Measurements from ENCODE around the gene ADGRG4. TPM values are rescaled to one million over a fixed set of nuclear protein-coding genes. Genes with fewer than 3 reads are reported as not detected.
"Not testable (repeated sequence)": the region's sequence is repeated elsewhere in the genome, so short reads cannot be mapped to it uniquely, and the experiment has no call there.

ADGRG4 gene
- total RNA-seq, 2 donors from 2014 or later = not detected

DNA sequence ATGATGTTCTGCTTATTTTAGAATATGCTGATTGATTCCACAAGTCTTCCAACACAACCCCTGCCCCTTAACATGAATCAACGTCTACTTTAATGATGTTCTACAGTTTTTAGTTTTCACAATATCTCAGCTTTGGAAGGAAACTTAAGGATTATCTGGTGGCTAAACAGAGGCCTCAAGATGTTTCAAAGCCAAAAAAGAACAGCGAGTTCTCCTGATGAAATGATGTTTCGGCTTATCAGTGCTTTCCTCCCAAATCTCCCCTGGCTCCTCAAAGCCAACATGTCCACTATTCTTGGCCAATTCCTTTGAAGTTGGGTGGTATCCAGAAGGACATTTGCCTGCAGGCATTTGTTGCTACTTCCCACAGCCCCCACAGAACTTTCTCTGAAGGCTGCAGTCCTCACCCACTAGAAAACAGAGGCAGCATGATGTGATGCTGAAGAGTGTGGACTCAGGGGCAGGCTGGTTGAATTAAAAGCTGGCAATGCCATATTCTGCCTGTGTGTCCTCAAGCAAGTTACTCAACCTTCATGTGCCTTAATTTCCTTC, 87.3 kb downstream of the ADGRG4 start:
- no peaks in the 10 kb centered on the region for H3K9me3 Mint-ChIP-seq
- no peaks in the 10 kb centered on the region for H3K36me3 Mint-ChIP-seq (ENCODE audit: low read depth)
- no peaks in the 10 kb centered on the region for H3K4me1 Mint-ChIP-seq
- H3K4me3 Mint-ChIP-seq = no peak overlapping the region
- no peak overlapping the region for H3K27ac Mint-ChIP-seq
- H3K27me3 Mint-ChIP-seq = peaks cover 9% of the 10 kb centered on the region
- no peak for ATAC-seq (replicated peaks)

DNA sequence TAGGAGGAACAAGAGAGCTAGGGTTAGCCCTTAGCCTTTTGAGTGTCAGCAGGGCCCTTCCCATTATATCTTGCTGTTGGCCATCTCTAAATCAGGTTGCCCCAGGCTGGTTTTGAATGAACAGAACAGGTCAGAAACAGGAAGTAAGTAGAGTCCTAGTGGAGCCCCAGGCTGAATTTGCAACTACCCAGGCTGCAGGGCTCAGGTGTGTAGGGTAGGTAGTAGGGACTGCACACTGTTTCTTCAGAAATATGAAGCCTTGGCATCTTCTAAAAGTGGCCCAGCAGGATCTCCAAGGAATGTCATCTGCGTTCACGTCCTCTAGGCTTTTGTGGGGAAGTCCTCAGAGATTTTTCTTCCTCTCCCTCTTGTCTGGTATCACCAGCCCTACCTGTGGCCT, 90.2 kb downstream of the ADGRG4 start:
- H3K27ac Mint-ChIP-seq = no peak overlapping the region
- H3K27me3 Mint-ChIP-seq = peaks cover 4% of the 10 kb centered on the region
- no peaks in the 10 kb centered on the region for H3K4me1 Mint-ChIP-seq
- no peaks in the 10 kb centered on the region for H3K9me3 Mint-ChIP-seq
- H3K4me3 Mint-ChIP-seq = no peak overlapping the region
- no peak for ATAC-seq (replicated peaks)
- no peaks in the 10 kb centered on the region for H3K36me3 Mint-ChIP-seq (ENCODE audit: low read depth)

DNA sequence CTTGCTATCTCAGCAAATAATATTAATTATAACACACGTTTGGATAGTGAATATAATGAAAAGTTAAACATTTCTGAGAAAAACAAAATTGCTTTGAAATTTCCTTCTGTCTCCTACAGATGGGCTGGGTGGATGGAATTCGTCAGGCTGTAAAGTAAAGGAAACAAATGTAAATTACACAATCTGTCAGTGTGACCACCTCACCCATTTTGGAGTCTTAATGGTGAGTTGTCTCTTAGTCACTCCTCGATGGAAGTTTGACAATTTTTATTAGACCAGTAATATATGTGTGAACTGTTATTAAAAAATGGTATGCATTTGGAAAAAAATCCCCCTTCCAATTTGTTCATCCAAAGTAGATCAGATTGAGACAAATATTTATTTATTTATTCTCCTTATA, 94.5 kb downstream of the ADGRG4 start:
- no peak overlapping the region for H3K4me3 Mint-ChIP-seq
- no peaks in the 10 kb centered on the region for H3K4me1 Mint-ChIP-seq
- H3K27me3 Mint-ChIP-seq = no peaks in the 10 kb centered on the region
- no peak overlapping the region for H3K27ac Mint-ChIP-seq
- no peaks in the 10 kb centered on the region for H3K36me3 Mint-ChIP-seq (ENCODE audit: low read depth)
- ATAC-seq (replicated peaks) = no peak
- H3K9me3 Mint-ChIP-seq = no peaks in the 10 kb centered on the region

DNA sequence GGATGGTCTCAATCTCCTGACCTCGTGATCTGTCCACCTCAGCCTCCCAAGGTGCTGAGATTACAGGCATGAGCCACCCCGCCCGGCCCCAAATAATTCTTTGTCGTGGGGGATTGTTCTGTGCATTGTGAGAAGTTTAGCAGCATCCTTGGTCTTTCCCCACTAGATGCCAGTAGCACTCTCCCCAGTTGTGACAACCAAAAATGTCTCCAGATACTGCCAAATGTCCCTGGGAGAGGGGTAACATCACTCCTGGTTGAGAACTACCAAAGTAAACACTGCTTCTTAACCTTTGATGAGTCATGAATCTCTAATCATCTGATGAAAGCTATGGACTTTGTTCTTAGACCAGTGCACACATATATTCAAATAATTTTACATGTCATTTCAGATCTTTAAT, 96.2 kb downstream of the ADGRG4 start:
- H3K27me3 Mint-ChIP-seq = no peaks in the 10 kb centered on the region
- ATAC-seq (replicated peaks) = no peak
- H3K36me3 Mint-ChIP-seq (ENCODE audit: low read depth) = no peaks in the 10 kb centered on the region
- no peak overlapping the region for H3K27ac Mint-ChIP-seq
- H3K9me3 Mint-ChIP-seq = no peaks in the 10 kb centered on the region
- no peak overlapping the region for H3K4me3 Mint-ChIP-seq
- no peaks in the 10 kb centered on the region for H3K4me1 Mint-ChIP-seq

DNA sequence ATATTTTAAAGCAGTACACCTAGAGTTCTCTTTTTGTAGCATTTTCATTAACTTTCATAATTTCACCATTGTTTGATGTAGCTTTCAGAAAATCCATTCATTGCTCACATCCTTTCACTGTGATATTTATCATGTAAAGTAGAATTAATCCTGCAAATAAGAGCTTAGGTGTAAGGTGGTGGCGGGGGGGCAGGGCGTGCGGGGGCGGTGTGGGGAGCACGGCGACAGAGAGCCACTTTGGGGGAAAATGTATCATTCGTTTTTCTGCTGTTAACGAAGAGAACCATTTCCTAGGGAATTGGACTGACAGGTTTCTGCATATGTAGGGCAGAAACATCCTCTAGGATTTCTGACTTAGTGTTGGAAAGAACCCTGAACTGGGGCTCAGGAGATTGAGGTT, 104.4 kb downstream of the ADGRG4 start:
- no peak overlapping the region for H3K27ac Mint-ChIP-seq

DNA sequence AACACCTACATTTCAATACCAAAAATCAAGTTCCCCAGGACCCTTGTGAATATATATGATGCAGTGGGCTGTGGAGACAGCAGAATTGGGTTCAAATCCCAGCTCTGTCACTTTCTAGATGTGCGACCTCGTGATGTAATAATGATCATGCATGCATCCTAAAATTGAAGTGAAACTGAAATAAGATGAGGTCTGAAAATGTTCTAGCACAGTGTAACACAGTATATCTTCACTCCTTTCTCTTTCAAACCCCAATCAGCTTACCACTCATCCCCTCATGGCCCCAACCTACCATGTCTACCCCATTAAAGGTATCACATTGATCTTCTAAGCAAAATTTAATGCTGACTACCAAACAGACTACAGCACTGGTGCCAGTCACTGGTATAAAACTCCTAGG, 117.0 kb downstream of the ADGRG4 start:
- ATAC-seq (replicated peaks) = no peak
- no peaks in the 10 kb centered on the region for H3K27me3 Mint-ChIP-seq
- no peaks in the 10 kb centered on the region for H3K9me3 Mint-ChIP-seq
- no peak overlapping the region for H3K27ac Mint-ChIP-seq
- H3K4me1 Mint-ChIP-seq = no peaks in the 10 kb centered on the region
- no peak overlapping the region for H3K4me3 Mint-ChIP-seq
- no peaks in the 10 kb centered on the region for H3K36me3 Mint-ChIP-seq (ENCODE audit: low read depth)

More for the DNA sequence above, 104.4 kb downstream of the ADGRG4 start:
- no peaks in the 10 kb centered on the region for H3K27me3 Mint-ChIP-seq
- H3K4me1 Mint-ChIP-seq = no peaks in the 10 kb centered on the region
- ATAC-seq (replicated peaks) = no peak
- H3K36me3 Mint-ChIP-seq (ENCODE audit: low read depth) = no peaks in the 10 kb centered on the region
- H3K9me3 Mint-ChIP-seq = no peaks in the 10 kb centered on the region
- H3K4me3 Mint-ChIP-seq = no peak overlapping the region

DNA sequence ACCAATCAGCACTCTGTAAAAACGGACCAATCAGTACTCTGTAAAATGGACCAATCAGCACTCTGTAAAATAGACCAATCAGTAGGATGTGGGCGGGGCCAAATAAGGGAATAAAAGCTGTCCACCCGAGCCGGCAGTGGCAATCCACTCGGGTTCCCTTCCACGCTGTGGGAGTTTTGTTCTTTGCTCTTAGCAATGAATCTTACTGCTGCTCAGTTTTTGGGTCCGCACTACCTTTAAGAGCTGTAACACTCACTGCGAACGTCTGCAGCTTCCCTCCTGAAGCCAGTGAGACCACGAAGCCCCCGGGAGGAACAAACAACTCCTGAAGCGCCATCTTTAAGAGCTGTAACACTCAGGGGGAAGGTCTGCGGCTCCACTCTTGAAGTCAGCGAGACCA, 120.6 kb downstream of the ADGRG4 start:
- Mint-ChIP-seq H3K4me1 (no peaks in the 10 kb centered on the region), H3K27me3 (no peaks in the 10 kb centered on the region), H3K27ac (no peak overlapping the region), H3K36me3 (ENCODE audit: low read depth) (no peaks in the 10 kb centered on the region), H3K4me3 (no peak overlapping the region), H3K9me3 (no peaks in the 10 kb centered on the region)
- no peak for ATAC-seq (replicated peaks)

DNA sequence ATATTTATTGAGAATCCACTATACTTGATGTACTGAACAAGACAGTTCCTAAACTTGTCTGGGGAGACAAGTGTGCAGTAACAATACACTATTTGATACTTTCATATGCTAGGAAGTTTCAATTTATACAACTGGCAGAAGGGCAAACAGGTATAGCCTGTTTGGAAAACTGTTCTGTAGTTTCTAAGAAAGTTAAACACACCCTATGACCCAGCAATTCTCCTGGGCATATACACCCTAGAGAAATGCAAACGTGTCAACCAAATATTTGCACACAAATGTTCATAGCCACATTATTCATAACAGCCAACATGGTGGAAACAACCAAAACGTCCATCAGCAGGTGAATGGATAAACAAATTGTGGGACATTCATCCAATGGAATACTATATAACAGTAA, 123.0 kb downstream of the ADGRG4 start:
- ATAC-seq (replicated peaks) = no peak
- Mint-ChIP-seq H3K4me1 (no peaks in the 10 kb centered on the region), H3K36me3 (ENCODE audit: low read depth) (no peaks in the 10 kb centered on the region), H3K27ac (no peak overlapping the region), H3K4me3 (no peak overlapping the region), H3K9me3 (no peaks in the 10 kb centered on the region), H3K27me3 (no peaks in the 10 kb centered on the region)

DNA sequence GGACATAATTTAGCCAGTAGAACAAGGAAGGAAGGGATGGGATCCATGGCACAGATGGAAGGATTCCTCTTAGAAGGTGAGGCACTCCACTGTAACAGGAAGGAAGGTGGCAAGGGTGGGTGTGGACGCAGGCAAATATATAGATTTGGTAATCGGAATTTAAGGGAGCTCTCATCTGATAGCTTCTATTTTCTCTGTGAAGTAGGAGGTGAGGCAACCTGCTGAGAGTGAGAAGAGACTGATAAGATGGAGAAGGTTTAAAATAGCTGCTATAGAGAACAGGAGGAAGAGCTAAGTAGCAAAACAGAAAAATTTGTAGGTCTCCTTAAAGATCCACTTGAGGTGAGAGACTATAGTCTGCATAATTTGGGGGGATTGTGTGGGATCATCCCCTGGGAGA, 125.2 kb downstream of the ADGRG4 start:
- Mint-ChIP-seq H3K4me1 (no peaks in the 10 kb centered on the region), H3K9me3 (no peaks in the 10 kb centered on the region), H3K27me3 (no peaks in the 10 kb centered on the region)

DNA sequence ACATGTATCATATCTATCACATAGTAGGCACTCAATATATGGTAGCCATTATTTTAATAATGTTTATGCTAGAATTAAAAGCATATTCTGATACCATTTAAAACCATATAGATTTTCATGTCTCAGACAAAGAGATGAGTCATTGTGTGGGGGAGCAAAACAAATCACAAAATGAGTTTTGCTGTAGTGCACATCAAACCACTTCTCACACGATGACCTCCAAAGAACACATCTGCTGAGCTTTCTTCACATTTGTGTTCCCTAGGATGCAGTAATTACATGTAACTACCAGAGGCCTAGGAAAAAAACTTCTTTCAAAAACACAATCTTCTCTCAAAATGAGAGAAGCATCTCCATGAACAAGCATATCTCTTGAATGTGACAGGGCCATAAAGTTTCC, 130.9 kb downstream of the ADGRG4 start:
- peak; percentile 80 for ATAC-seq (replicated peaks)
- Mint-ChIP-seq H3K9me3 (no peaks in the 10 kb centered on the region), H3K27ac (peak overlapping the region; percentile 68), H3K36me3 (ENCODE audit: low read depth) (no peaks in the 10 kb centered on the region), H3K4me3 (no peak overlapping the region), H3K4me1 (peaks cover 11% of the 10 kb centered on the region), H3K27me3 (no peaks in the 10 kb centered on the region)

More for the DNA sequence above, 125.2 kb downstream of the ADGRG4 start:
- H3K36me3 Mint-ChIP-seq (ENCODE audit: low read depth) = no peaks in the 10 kb centered on the region
- H3K27ac Mint-ChIP-seq = no peak overlapping the region
- H3K4me3 Mint-ChIP-seq = no peak overlapping the region
- no peak for ATAC-seq (replicated peaks)

DNA sequence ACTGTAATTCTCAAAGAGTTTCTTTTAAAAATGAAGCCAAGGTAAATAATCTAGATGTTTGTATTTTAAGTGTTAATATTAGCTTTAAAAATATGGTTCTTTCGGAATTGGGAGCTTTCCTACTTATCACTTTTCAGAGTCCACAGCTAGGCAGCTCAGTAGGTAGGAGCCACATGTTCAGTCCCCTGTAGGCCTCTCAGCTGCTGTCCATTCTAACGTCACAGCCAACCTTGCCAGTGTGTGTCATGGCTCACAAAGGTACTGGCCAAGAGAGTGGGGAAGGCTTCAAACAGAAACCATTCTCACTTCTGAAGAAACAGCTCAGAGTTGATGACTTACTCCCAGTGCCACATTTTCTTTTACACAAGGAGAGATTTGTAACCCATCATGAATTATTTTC, 137.0 kb downstream of the ADGRG4 start:
- ATAC-seq (replicated peaks) = no peak
- H3K27me3 Mint-ChIP-seq = no peaks in the 10 kb centered on the region
- no peaks in the 10 kb centered on the region for H3K36me3 Mint-ChIP-seq (ENCODE audit: low read depth)
- no peak overlapping the region for H3K4me3 Mint-ChIP-seq
- peaks cover 3% of the 10 kb centered on the region for H3K4me1 Mint-ChIP-seq
- H3K27ac Mint-ChIP-seq = no peak overlapping the region
- no peaks in the 10 kb centered on the region for H3K9me3 Mint-ChIP-seq

DNA sequence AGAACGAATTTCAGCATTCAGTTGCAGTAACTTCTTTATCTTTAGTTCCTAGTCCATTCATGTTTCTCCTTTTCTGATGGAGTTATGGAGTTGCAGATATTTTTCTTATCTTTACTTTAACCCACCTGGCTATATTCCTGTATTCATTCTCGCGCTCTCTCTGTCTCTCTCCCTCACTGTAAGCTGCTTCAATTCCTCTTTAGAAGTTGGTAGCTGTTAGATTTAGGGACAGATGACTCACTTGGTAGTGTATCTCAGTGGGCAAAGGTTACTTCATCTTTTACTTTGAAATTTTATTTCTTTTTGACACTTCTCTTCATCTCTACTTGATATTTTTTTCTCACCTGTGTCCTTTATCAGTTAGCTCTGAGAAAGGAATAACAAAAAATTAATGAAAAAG, 137.4 kb downstream of the ADGRG4 start:
- Mint-ChIP-seq H3K4me3 (no peak overlapping the region), H3K9me3 (no peaks in the 10 kb centered on the region), H3K4me1 (peaks cover 3% of the 10 kb centered on the region), H3K36me3 (ENCODE audit: low read depth) (no peaks in the 10 kb centered on the region), H3K27me3 (no peaks in the 10 kb centered on the region), H3K27ac (no peak overlapping the region)
- no peak for ATAC-seq (replicated peaks)

DNA sequence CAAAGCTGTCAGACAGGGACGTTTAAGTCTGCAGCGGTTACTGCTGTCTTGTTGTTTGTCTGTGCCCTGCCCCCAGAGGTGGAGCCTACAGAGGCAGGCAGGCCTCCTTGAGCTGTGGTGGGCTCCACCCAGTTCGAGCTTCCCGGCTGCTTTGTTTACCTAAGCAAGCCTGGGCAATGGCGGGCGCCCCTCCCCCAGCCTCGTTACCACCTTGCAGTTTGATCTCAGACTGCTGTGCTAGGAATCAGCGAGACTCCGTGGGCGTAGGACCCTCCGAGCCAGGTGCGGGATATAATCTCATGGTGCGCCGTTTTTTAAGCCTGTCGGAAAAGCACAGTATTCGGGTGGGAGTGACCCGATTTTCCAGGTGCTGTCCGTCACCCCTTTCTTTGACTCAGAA, 144.9 kb downstream of the ADGRG4 start:
- not testable (repeated sequence) for H3K27me3 Mint-ChIP-seq; H3K36me3 Mint-ChIP-seq (ENCODE audit: low read depth); H3K9me3 Mint-ChIP-seq; H3K4me1 Mint-ChIP-seq; ATAC-seq (replicated peaks); H3K4me3 Mint-ChIP-seq; H3K27ac Mint-ChIP-seq

DNA sequence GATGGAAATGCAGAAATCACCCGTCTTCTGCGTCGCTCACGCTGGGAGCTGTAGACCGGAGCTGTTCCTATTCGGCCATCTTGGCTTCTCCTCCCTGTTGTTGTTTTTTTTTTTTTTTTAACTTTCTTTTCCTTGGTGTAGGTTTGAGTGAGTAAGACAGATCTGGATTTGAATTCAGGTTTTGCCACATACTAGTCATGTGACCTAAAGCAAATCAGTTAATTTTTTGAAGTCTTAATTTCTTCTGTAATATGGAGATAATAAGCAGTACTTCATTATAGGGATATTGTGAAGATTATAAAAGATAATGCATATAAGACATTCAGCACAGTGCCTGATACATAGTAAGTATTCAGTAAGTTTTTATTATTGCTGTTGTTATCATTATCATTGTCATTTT, 145.4 kb downstream of the ADGRG4 start:
- no peaks in the 10 kb centered on the region for H3K4me1 Mint-ChIP-seq
- no peaks in the 10 kb centered on the region for H3K9me3 Mint-ChIP-seq
- no peak overlapping the region for H3K27ac Mint-ChIP-seq
- no peaks in the 10 kb centered on the region for H3K36me3 Mint-ChIP-seq (ENCODE audit: low read depth)
- ATAC-seq (replicated peaks) = no peak
- H3K27me3 Mint-ChIP-seq = no peaks in the 10 kb centered on the region
- H3K4me3 Mint-ChIP-seq = no peak overlapping the region

DNA sequence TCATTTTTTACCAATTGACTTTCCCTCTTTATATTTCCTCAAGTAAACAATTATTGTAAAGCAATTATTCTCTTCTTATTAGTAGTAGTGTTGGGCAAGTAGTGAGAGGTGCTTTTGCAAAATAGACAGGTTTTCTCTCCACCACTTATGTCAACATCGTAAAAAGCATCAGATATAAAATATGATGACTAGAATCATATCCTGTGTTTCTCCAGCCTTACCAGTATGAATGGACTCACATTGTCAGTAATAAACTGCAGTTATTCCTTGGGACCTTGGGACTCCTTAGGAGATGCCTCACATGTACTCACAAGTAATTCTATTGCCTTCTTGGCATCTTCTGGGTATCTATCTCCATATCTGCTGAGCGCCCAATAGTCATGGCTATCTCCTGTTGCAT, 146.5 kb downstream of the ADGRG4 start:
- Mint-ChIP-seq H3K36me3 (ENCODE audit: low read depth) (no peaks in the 10 kb centered on the region), H3K4me3 (no peak overlapping the region)
- ATAC-seq (replicated peaks) = no peak

DNA sequence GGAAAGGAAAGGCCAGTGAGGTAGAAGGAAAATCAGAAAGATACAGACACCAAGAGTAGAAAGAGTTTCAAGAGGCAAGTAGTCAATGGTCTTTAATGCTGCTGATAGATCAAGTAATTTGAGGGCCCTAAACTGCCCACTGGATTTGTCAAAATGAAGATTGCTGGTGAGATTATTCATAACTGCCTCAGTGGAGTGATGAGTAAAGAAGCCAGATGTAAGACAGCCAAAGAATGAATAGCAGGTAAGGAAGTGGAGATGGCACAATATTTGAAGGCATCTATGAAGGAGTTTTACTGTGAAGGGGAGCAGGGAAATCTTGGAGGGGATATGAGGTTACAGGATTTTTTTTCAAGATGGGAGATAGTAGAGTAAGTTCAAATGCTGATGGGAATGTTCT, 147.2 kb downstream of the ADGRG4 start:
- no peak overlapping the region for H3K27ac Mint-ChIP-seq
- no peaks in the 10 kb centered on the region for H3K4me1 Mint-ChIP-seq
- no peaks in the 10 kb centered on the region for H3K9me3 Mint-ChIP-seq
- H3K4me3 Mint-ChIP-seq = no peak overlapping the region
- no peaks in the 10 kb centered on the region for H3K27me3 Mint-ChIP-seq
- peak; percentile 87 for ATAC-seq (replicated peaks)
- H3K36me3 Mint-ChIP-seq (ENCODE audit: low read depth) = no peaks in the 10 kb centered on the region

More for the DNA sequence above, 146.5 kb downstream of the ADGRG4 start:
- H3K27ac Mint-ChIP-seq = no peak overlapping the region
- no peaks in the 10 kb centered on the region for H3K27me3 Mint-ChIP-seq
- no peaks in the 10 kb centered on the region for H3K9me3 Mint-ChIP-seq
- no peaks in the 10 kb centered on the region for H3K4me1 Mint-ChIP-seq
